Activated naive CD8-positive, alpha-beta T cell treated with anti-CD3 and anti-CD28 coated beads, Interleukin-2, amount 10 ng/mL, durations not matched to agents 7 days and 5 days (primary cell): Measurements from ENCODE around the gene STRA6. TPM values are rescaled to one million over a fixed set of nuclear protein-coding genes. Genes with fewer than 3 reads are reported as not detected.
A peak's percentile ranks its signal among the peaks of the same experiment; 100 is the strongest.

Experiments
- ATAC-seq: fragments of 150-1000 bp; cut with Tn5 transposase; one replicate; pipeline ENCODE4 v1.10.0; 2021; ENCODE audit warnings: low read depth, moderate library complexity
- POLR2A ChIA-PET: fragments of 350-600 bp; sonication (Branson Sonifier 250); formaldehyde crosslinking; loops from one replicate; lab custom pipeline; 2021; ENCODE audit warnings: antibody characterized with exemption; lab: Charles Lee
- DNase-seq: peaks from one replicate; pipeline ENCODE4 v3.0.0; 2021
- H3K27ac Mint-ChIP-seq: one replicate; pipeline ENCODE4 v1.8.0; 2022; ENCODE audit warnings: mild to moderate bottlenecking, mixed read lengths
- H3K27me3 Mint-ChIP-seq: one replicate; pipeline ENCODE4 v1.8.0; 2022; ENCODE audit warnings: mild to moderate bottlenecking, moderate library complexity, mixed read lengths
- H3K36me3 Mint-ChIP-seq: one replicate; pipeline ENCODE4 v1.8.0; 2021; ENCODE audit warnings: mild to moderate bottlenecking, mixed read lengths
- H3K4me1 Mint-ChIP-seq: one replicate; pipeline ENCODE4 v1.8.0; 2021; ENCODE audit warnings: mixed read lengths
- H3K4me3 Mint-ChIP-seq: one replicate; pipeline ENCODE4 v1.8.0; 2022; ENCODE audit warnings: mild to moderate bottlenecking, moderate library complexity, mixed read lengths
- H3K9me3 Mint-ChIP-seq: one replicate; pipeline ENCODE4 v1.8.0; 2021; ENCODE audit warnings: mixed read lengths
- total RNA-seq, 2 experiments: library from RNA; stranded (reverse); gene quantifications; one replicate each; pipeline ENCODE4 v1.2.3, GENCODE V29; 2021

STRA6 gene
- total RNA-seq, 2 experiments from 2014 or later, result not detected

DNA sequence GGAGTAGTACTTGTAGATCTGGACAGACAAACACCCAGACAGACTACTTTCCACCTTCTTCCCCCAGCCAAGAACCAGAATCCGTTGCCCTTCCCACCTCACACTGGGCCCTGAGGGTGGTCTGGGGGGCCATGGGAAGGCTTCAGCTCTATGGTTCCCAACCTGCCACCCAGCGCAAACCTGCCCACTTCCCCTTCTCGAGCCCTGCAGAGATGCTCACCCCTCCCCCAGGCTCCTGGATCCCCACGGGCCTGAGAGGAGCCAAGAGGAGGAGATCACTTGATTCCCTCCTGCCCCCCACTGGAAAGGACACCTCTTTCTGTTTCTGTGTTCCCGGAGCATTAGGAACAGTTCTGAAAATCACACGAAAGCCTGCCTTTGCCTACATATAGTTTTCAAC is 8.7 kb downstream of the STRA6 start:
- Mint-ChIP-seq H3K4me1 (no peaks in the 10 kb centered on the region), H3K4me3 (no peak overlapping the region), H3K27me3 (peaks cover 4% of the 10 kb centered on the region), H3K9me3 (no peaks in the 10 kb centered on the region), H3K27ac (no peak overlapping the region), H3K36me3 (no peaks in the 10 kb centered on the region)
- POLR2A ChIA-PET, result no interaction called here
- no peak for ATAC-seq
- DNase-seq, result no peak

DNA sequence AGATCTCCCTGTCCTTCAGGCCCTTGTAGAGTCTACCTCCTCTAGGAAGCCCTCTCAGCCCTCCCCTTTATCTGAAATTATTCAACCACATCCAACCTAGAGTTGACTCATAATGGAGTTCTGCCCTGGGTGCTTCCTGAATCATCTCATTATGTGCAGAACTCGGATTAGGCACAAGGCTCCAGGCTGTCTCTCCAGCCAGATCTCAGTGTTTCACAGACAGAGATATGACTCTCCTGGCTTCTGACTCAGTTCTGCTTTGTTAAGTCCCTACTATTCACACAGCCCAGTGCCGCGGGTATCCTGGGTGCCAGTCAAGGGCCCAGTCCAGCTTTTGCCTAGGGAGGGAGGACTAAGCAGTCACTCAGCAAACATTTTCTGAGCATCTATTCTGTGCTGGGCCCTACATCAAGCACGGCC is 9.3 kb downstream of the STRA6 start:
- Mint-ChIP-seq H3K9me3 (no peaks in the 10 kb centered on the region), H3K4me1 (no peaks in the 10 kb centered on the region), H3K4me3 (no peak overlapping the region), H3K27ac (no peak overlapping the region), H3K36me3 (no peaks in the 10 kb centered on the region), H3K27me3 (peaks cover 4% of the 10 kb centered on the region)
- DNase-seq (no peak), ATAC-seq (no peak)
- POLR2A ChIA-PET, result no interaction called here

DNA sequence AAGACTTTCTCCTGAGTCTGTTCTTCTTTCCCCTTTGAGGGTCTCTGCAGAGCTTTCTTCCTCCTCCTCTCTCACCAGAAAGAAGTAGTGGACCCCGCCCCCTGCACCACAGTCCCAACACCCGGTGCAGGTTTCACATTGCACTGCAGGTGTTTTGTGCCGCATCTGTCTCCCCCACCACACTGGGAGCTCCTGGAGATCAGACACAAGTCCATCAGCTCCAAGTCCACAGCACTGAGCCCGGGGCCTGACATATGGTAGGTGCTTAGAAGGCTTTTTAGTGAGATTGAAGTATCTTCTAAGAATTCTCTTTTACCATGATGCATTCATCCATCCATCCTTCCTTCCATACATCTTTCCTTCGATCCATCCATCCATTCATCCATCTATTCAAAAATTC is 9.8 kb downstream of the STRA6 start:
- no peak for DNase-seq
- Mint-ChIP-seq H3K4me3 (no peak overlapping the region), H3K4me1 (no peaks in the 10 kb centered on the region), H3K27ac (no peak overlapping the region), H3K36me3 (no peaks in the 10 kb centered on the region), H3K27me3 (peaks cover 4% of the 10 kb centered on the region), H3K9me3 (no peaks in the 10 kb centered on the region)
- POLR2A ChIA-PET, result no interaction called here
- ATAC-seq, result no peak

DNA sequence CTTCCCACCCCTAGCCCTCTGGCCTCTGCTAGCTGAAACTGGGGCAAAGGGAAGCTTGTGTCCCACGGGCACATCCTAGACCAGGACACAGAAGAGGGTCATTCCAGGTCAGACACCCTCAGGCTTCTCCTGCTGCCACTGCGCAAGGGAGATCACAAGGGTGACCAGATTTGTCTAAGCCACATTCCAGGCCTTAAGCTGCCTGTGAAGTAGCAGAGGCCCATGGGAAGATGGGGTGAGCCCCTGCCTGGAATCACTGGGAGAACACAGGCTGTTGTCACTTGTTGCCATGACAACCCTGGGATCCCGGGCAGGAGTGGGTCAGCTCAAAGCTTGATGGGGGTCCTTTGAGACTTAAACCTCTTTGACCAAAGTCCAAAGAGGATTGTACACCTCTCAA is 10.8 kb downstream of the STRA6 start:
- H3K36me3 Mint-ChIP-seq, result no peaks in the 10 kb centered on the region
- POLR2A ChIA-PET, result no interaction called here
- H3K27me3 Mint-ChIP-seq, result peaks cover 4% of the 10 kb centered on the region
- H3K4me1 Mint-ChIP-seq, result no peaks in the 10 kb centered on the region
- H3K9me3 Mint-ChIP-seq, result no peaks in the 10 kb centered on the region
- no peak overlapping the region for H3K4me3 Mint-ChIP-seq
- no peak for ATAC-seq
- no peak for DNase-seq
- no peak overlapping the region for H3K27ac Mint-ChIP-seq

DNA sequence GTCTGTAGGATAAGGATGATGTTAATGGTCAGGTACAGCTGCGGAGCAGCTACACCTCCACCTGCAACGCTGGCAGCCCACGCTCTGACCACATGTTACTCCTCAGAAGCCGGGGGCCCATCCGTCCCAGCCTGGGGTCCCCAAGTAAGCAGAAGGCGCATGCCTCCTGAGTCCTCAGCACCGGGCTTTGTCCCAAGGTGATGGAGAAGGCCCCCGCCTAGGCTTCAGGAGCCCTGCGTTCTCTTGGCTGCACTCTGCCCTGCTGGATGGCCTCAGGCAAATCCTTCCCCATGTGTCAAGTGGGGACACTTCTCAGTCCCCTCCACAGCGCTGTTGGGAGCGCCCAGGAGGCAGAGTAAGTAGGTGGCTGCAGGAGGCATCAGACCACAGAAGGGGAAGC is 14.4 kb downstream of the STRA6 start:
- Mint-ChIP-seq H3K27ac (no peak overlapping the region), H3K9me3 (no peaks in the 10 kb centered on the region), H3K36me3 (no peaks in the 10 kb centered on the region), H3K4me1 (no peaks in the 10 kb centered on the region), H3K27me3 (peaks cover 2% of the 10 kb centered on the region), H3K4me3 (no peak overlapping the region)
- DNase-seq (no peak), ATAC-seq (no peak)
- POLR2A ChIA-PET, result no interaction called here

DNA sequence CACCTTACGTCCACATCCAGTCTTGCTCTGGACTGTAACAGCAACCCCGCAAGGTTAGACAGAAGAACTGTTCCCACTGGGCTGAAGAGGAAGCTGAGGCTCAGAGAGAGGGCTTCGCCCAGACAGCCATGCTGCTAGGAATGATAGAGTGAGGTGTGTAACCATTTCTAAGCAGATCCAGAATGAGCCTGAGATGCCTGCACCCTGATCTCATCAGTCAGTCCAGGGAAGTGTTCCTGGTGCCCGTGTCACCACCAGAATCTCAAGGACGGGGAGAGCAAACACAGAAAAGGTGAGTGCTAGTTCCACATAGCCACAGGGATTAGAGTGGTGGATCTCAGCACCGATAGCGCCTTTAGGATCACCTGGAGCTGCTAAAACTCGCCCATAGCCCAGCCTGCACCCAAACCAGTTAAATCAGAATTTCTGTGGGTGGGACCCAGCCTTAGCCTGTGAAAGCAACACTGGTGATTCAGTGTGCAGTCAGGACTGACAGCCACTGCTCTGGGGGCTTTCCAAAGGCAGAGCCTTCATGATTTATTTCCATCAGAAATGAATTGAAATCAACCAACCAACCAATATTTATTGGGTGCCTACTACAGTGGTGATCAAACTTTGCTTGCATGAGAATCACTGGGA is 16.8 kb downstream of the STRA6 start:
- Mint-ChIP-seq H3K9me3 (no peaks in the 10 kb centered on the region), H3K27ac (no peak overlapping the region), H3K4me1 (no peaks in the 10 kb centered on the region), H3K36me3 (no peaks in the 10 kb centered on the region), H3K4me3 (no peak overlapping the region), H3K27me3 (no peaks in the 10 kb centered on the region)
- ATAC-seq (no peak), DNase-seq (no peak)
- POLR2A ChIA-PET, result no interaction called here

DNA sequence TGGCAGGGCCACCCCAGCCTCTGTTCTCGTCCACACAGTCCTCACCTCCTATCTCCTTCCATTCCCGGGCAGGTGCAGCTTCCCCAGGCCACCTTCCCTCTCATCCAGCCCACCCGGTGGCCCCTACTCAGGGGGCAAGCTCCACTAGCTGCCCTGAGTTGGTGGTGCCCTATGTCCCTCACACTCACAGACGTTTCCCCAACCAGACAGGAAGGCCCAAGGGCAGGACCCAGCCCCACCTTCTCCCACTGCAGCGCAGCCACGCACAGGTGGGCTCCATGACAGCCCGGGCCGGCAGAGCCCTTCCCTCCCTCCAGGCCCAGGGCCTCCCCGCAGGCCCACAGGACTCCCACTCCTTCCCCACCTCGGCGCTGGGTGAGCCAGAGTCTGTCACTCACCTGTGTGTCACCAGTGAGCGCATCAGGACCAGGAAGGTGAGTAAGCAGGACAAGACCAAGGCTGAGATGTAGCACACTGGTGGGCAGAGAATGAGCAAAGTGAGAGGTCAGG is 17.9 kb downstream of the STRA6 start:
- no peak for DNase-seq
- ATAC-seq, result no peak
- no peaks in the 10 kb centered on the region for H3K36me3 Mint-ChIP-seq
- H3K4me1 Mint-ChIP-seq, result no peaks in the 10 kb centered on the region
- H3K4me3 Mint-ChIP-seq, result no peak overlapping the region
- H3K27ac Mint-ChIP-seq, result no peak overlapping the region
- peaks cover 3% of the 10 kb centered on the region for H3K27me3 Mint-ChIP-seq
- no peaks in the 10 kb centered on the region for H3K9me3 Mint-ChIP-seq
- POLR2A ChIA-PET, result no interaction called here

DNA sequence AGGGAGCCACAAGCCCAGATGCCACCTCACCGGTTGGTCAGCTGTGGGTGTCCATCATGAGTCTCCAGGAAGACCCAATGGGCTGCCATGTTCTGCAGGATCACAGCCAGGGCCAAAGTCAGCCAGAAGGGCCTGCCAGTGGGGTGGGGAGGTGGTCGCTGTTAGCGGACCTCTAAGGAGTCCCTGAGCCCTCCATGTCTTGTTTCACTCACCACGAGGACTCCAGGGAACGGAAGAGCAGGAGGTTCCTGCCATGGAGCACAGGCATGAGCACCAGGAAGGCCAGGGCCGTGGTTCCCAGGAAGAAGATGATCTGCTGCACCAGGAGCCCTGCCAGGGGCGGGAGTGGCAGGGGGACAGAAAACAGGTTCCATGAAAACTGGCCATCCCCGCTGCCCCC is 20.5 kb downstream of the STRA6 start:
- no peak for DNase-seq
- Mint-ChIP-seq H3K4me3 (no peak overlapping the region), H3K36me3 (no peaks in the 10 kb centered on the region), H3K4me1 (no peaks in the 10 kb centered on the region), H3K27ac (no peak overlapping the region), H3K9me3 (no peaks in the 10 kb centered on the region), H3K27me3 (peaks cover 3% of the 10 kb centered on the region)
- POLR2A ChIA-PET, result no interaction called here
- ATAC-seq, result no peak

DNA sequence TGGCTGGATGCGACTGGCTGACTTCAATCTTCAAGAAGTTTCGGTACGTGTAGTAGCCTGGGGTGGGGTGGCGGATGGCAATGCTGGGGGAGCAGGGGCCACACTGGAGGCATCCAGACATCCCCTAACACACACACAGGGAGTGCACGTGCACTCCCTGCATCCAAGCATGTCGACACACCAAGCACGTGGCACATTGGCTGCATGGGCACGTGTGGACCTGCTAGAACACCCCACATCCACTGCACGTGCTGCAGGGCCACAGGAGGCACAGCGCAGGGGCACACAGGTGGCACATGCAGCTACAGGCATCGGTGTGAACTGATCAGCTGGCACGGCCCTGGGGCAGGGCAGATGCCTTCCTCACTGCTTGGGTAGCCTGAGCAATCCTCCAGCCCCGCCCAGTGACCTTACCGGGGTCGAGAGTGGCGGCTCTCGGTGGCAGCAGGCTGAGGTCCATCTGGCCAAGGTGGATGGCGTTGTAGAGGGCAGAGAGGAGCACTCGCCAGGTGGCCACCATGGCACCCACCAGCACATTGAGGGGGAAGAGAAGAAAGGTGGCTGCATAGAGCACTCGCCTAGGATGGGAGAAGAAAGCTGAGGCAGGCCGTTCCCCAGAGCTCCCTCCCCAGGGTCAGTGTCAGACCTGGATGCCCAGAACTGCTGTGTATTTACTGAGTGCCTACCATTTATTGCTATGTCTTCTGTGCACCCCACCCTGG is 21.5 kb downstream of the STRA6 start:
- H3K4me1 Mint-ChIP-seq, result no peaks in the 10 kb centered on the region
- no peak overlapping the region for H3K4me3 Mint-ChIP-seq
- no peaks in the 10 kb centered on the region for H3K36me3 Mint-ChIP-seq
- H3K27me3 Mint-ChIP-seq, result peaks cover 3% of the 10 kb centered on the region
- no peak overlapping the region for H3K27ac Mint-ChIP-seq
- DNase-seq, result no peak
- POLR2A ChIA-PET, result no interaction called here
- no peak for ATAC-seq
- H3K9me3 Mint-ChIP-seq, result no peaks in the 10 kb centered on the region

DNA sequence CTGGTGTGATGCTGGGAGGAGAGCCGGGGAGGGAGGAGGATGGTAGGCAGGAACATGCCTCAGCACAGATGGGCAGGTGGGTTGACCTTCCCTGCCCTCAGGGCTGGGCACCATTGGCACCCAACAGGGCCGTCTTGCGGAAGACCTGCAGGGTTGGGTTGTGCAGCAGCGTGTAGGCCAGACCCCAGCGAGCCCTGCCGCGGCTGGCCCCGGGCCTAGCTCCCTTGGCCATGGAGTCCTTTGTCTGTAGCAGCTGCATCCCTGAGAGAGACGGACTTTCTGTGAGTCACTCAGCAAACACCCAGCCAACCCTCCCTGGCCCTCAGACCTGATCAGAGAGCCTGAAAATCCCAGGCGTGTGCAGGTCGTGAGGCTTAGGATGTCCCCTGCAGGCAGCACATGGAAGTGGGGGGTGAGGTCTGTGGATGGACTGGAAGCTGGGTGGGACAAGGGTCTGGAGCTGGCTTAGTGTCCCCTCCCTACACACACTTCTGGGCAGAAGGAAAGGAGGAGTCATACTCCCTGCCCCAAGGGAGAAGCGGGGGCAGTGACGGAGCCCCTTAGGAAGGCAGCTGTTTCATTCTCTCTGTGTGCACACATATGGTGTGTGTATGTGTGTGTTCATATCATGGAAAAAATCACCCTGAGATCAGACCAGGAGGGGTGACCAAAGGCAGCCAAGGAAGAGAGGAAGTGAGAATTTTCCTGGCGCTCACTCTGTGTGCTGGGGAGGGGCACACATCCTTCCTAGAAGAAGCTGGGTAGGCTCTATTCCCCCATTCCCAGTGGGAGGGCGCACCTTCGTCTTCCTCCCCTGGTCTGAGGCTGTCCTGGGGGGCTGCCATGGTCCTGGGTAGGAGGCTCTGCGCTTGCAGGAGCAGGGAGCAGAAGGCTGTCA is 22.4 kb downstream of the STRA6 start:
- Mint-ChIP-seq H3K36me3 (no peaks in the 10 kb centered on the region), H3K4me1 (no peaks in the 10 kb centered on the region), H3K9me3 (no peaks in the 10 kb centered on the region), H3K27me3 (peaks cover 3% of the 10 kb centered on the region), H3K4me3 (no peak overlapping the region), H3K27ac (no peak overlapping the region)
- no peak for ATAC-seq
- POLR2A ChIA-PET, result no interaction called here
- DNase-seq, result no peak

DNA sequence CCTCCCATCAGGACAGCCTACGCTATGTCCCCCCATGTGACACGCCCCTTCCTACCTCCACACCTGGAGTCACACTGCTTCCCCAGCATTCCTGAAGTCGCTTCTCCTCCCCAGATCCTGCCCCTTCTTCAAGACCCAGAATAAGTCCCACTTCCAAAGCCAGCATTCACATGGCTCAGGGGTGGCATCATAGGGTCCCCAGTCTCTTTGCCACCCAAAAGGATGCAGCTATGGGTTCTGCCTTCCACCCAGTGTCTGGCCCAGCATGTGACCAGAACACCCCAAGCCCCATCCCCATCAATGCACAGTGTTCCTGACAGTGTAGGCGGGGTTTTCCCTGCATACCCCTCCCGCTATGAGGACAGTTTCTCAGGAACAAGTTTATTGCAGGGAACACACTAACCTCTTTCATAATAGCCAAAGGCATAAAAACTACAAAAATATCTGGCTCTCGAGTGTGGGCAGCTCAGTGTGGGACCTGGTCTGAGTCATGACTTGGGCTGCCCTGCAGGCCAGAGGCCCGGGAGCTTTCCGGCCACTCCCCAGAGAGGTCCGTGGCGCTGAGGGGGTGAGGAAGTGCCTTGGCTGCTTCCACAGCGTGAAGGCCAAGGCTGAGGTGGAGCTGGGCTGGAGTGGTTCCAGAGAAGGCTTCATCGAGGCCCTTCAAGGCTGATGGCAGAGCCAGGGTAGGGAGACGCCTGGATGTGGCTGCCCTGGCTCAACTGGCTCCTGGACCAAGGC is 23.3 kb downstream of the STRA6 start:
- no peak overlapping the region for H3K4me3 Mint-ChIP-seq
- no peaks in the 10 kb centered on the region for H3K4me1 Mint-ChIP-seq
- H3K36me3 Mint-ChIP-seq, result no peaks in the 10 kb centered on the region
- no peak overlapping the region for H3K27ac Mint-ChIP-seq
- no peaks in the 10 kb centered on the region for H3K9me3 Mint-ChIP-seq
- DNase-seq, result peak; percentile 10
- no peak for ATAC-seq
- POLR2A ChIA-PET, result no interaction called here
- H3K27me3 Mint-ChIP-seq, result peaks cover 3% of the 10 kb centered on the region

DNA sequence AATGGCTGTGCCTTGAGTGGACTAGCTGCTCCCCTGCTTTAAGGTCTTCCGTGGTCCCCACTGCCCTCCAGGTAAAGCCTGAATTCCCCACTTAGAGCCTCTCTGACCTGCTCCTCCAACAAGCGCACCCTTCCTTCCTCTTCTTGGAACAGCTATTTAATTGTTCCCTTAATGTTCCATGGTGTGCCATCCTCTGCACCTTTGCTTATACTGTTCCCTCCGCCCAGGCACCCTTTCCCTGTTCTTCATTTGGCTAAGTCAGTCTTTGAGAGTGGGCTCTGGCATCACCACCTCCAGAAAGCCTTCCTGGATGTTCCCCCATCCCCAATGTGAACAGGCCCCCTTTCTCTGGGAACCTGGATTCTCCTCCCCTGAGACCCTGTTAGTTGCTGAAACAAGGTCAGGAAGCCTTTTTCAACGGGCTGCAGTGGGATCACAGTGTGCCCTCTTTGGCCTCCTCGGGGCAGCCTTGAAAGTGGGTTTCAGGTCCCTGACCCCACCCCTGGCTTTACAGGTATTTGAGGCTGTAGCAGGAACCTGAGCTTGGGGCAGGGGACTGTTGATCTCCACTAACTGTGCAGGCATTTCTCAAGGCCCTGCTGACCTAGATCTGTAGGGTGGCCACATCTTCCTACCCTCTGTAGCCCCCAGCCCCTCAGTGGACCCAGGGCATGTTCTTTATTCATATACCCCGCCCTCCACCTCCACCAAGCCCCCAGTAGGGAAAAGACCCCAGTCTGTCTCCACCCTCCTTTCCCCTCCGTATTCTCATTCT is 24.1 kb downstream of the STRA6 start:
- no peaks in the 10 kb centered on the region for H3K4me1 Mint-ChIP-seq
- DNase-seq, result peak; percentile 11
- H3K36me3 Mint-ChIP-seq, result no peaks in the 10 kb centered on the region
- no peak overlapping the region for H3K4me3 Mint-ChIP-seq
- peaks cover 3% of the 10 kb centered on the region for H3K27me3 Mint-ChIP-seq
- POLR2A ChIA-PET, result no interaction called here
- H3K27ac Mint-ChIP-seq, result no peak overlapping the region
- ATAC-seq, result no peak
- no peaks in the 10 kb centered on the region for H3K9me3 Mint-ChIP-seq
